Astrocyte of the cerebellum (primary cell): ENCODE results near the gene PDE8B.

Source experiments
- DNase-seq: peaks from one replicate; pipeline ENCODE4 v3.0.0-alpha.2; 2011; ENCODE audit warnings: low read depth
- H3K4me3 ChIP-seq: 2 replicates; pipeline ENCODE4 v1.5.1; 2011; ENCODE audit warnings: mild to moderate bottlenecking, low read depth, low read length, moderate library complexity
- in situ Hi-C: cut with HindIII; loops from 2 replicates; pipeline ENCODE4 v1.10.0; 2017; ENCODE audit warnings: low sequenced_read_pairs
- TF ChIP-seq, protein P1 (sequence below): IDR thresholded peaks from 2 replicates; pipeline ENCODE4 v1.5.1; 2012; ENCODE audit warnings: low read length, low read depth, moderate library complexity, mild to moderate bottlenecking; ENCODE audit errors: missing control alignments

PDE8B gene

DNA sequence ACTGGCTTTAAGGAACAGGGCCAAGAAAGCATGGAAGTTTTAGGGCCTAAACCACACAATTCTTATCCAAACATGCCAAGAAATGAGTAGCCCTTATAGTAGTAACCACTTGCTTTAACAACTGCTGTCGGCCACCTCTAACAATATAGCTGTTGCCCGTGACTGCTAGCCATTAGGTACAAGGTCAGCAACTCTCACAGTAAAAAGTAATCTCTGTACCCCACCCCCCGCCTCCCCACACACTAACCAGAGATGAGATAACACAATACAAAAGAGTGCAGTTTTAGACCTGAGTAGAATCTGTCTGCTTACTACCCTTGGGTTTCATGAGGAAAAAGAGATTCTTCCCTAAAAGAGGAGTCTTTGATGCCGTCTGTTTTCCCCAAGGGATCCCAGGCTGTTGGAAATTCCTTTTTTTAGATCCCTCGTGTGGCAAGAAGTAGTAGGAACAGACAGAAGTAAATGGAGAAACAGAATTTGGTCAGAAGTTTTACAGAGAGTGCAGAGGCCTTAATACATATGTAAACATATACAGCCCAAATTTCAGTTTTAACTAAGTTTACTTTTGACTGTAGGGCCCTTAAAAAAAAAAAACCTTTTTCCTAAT is 187.3 kb downstream of the PDE8B start:
- TF ChIP-seq, protein P1, sequence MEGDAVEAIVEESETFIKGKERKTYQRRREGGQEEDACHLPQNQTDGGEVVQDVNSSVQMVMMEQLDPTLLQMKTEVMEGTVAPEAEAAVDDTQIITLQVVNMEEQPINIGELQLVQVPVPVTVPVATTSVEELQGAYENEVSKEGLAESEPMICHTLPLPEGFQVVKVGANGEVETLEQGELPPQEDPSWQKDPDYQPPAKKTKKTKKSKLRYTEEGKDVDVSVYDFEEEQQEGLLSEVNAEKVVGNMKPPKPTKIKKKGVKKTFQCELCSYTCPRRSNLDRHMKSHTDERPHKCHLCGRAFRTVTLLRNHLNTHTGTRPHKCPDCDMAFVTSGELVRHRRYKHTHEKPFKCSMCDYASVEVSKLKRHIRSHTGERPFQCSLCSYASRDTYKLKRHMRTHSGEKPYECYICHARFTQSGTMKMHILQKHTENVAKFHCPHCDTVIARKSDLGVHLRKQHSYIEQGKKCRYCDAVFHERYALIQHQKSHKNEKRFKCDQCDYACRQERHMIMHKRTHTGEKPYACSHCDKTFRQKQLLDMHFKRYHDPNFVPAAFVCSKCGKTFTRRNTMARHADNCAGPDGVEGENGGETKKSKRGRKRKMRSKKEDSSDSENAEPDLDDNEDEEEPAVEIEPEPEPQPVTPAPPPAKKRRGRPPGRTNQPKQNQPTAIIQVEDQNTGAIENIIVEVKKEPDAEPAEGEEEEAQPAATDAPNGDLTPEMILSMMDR = no peak
- H3K4me3 ChIP-seq = no peak overlapping the region
- in situ Hi-C loops = no loop called here
- no peak for DNase-seq

DNA sequence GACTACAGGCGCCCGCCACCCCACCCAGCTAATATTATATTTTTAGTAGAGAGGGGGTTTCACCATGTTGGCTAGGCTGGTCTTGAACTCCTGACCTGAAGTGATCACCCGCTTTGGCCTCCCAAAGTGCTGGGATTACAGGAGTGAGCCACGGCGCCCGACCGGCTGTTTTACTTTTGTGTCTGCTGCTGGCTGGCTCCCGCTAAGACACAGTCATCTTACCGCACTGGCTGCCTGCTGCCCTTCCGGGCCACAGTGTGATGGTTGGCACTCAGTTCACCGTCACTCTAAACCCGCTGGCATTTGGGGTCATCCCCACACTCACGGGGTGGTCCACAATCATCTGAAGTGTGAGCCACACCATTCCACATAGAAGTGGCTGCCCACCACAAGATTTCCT is 188.0 kb downstream of the PDE8B start:
- no peak for DNase-seq
- TF ChIP-seq, protein P1 = no peak
- H3K4me3 ChIP-seq = no peak overlapping the region
- in situ Hi-C loops = no loop called here

DNA sequence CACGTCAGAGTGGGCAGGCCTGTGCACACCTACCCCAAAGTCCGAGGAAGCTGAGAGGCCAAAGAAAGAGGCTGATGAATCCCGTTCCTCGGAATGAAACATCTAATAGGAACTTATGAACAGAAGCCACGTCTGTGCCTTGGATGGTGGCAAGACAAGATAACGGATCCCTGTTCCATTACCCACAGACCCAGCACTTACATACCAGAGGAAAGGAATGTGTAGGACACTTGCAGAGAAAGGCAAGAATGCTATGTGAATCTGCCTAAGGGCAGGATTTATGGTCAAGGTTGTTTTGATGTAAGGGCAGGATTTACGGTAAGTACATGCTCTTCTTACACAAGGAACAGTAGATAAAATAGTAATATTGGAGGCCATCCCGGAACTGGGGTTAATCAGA is 188.4 kb downstream of the PDE8B start:
- TF ChIP-seq, protein P1 = no peak
- no peak for DNase-seq
- in situ Hi-C loops = no loop called here
- H3K4me3 ChIP-seq = no peak overlapping the region

DNA sequence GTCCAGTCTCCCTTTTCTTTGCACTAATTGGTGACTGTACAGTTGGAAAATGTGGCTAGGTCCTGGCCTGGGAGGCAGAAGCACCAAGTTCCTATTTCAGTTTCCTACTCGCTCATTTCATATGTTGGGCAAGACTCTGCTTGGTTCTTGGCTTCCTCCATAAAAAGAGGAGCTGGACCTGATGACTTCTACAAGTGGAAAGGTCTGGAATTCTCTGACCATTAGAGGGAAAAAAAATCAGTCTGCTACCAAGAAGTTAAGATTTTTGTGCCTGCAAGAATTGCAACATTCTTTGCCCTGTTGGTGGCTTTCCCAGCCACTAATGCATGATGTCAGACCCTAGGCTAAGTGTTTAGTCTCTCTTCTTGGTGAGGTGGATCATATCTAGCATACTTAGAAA is 190.2 kb downstream of the PDE8B start:
- TF ChIP-seq, protein P1 = no peak
- in situ Hi-C loops = no loop called here
- H3K4me3 ChIP-seq = no peak overlapping the region
- no peak for DNase-seq

DNA sequence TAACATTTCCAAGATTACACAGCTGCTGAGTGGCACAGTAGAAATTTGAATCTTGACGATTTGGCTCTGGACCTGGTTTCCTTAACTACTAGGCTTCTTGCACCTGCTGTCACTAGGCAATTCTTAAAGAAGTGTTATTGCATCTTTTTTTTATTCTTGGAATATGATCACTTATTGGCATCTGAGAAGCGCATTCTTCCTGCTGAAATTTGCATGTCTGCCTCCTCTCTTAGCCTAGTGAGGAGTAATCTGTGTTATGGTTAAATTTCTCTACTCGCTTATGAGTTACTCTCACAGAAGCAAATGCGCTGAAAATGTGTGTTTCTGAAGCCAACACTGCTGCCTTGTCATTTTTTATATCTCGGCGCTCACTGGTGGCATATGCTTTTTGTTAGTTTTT is 192.3 kb downstream of the PDE8B start:
- DNase-seq = no peak
- in situ Hi-C loops = no loop called here
- H3K4me3 ChIP-seq = no peak overlapping the region
- TF ChIP-seq, protein P1 = no peak

DNA sequence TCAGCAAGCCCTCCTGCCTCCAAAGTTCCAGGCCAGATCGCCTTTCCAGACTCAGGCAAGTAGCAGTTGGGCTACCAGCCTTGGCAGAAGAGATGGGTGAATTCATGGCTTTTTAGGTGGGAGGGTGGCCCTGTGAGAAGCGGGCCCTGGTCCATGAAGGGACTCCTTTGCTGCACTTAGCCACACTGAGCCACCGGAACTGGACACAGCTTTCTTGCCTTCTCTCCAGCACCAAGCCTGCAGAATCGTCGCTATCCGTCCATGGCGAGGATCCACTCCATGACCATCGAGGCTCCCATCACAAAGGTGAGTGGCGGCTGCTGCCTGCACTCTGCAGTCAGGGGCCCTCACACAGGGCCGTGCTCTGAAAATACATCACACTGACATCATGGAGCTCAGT is 196.7 kb downstream of the PDE8B start:
- TF ChIP-seq, protein P1 = no peak
- in situ Hi-C loops = no loop called here
- no peak for DNase-seq
- no peak overlapping the region for H3K4me3 ChIP-seq
